Cardiac muscle cell (in vitro differentiated cells and primary cell): ENCODE data around the gene AUTS2. TPM values are rescaled to one million over a fixed set of nuclear protein-coding genes. Genes with fewer than 3 reads are reported as not detected.
A peak's percentile ranks its signal among the peaks of the same experiment; 100 is the strongest.

ENCODE experiments used
- DNase-seq, 2 donors: peaks; one replicate each; pipeline versions ENCODE4 v3.0.0 to v3.0.0-alpha.2; 2010 to 2017; ENCODE audit warnings: low read depth in 1 of 2, low spot score in 1 of 2
- H3K27ac ChIP-seq: fragments of 200-600 bp; sonication (generic); 2 replicates; pipeline ENCODE4 v1.5.1; 2016
- H3K27me3 ChIP-seq: fragments of 200-600 bp; sonication (generic); 2 replicates; pipeline ENCODE4 v1.6.0; 2016; ENCODE audit warnings: control low read depth
- H3K36me3 ChIP-seq: fragments of 200-600 bp; sonication (generic); 2 replicates; pipeline ENCODE4 v1.5.1; 2016; ENCODE audit warnings: control low read depth
- H3K4me1 ChIP-seq: fragments of 200-600 bp; sonication (generic); 2 replicates; pipeline ENCODE4 v1.8.1; 2017; ENCODE audit warnings: low read depth, mild to moderate bottlenecking, mixed run types
- H3K4me3 ChIP-seq: fragments of 200-600 bp; sonication (generic); 2 replicates; pipeline ENCODE4 v1.5.1; 2016; ENCODE audit warnings: mild to moderate bottlenecking
- H3K9me3 ChIP-seq: fragments of 200-600 bp; sonication (generic); 2 replicates; pipeline ENCODE4 v1.5.1; 2017; ENCODE audit warnings: low read depth, mild to moderate bottlenecking, control low read depth
- CTCF ChIP-seq: IDR thresholded peaks from 2 replicates; pipeline ENCODE4 v1.5.1; 2012; ENCODE audit warnings: low read depth, mild to moderate bottlenecking, low read length
- polyA plus RNA-seq: library from polyadenylated mRNA; unstranded; fragments of >200 nt; fragmentation: Nextera tagmentation; extraction: Ambion mirVana; gene quantifications from 2 replicates; pipeline ENCODE4 v1.2.1, GENCODE V29; 2016
- total RNA-seq: library from RNA; depleted of rRNA; stranded (reverse); fragments of >200 nt; gene quantifications from 2 replicates; pipeline ENCODE4 v1.2.3, GENCODE V29; 2016

Gene AUTS2
- total and polyA plus RNA-seq, 2 experiments from 2014 or later, result 41.0 to 45.5 TPM

GRCh38 chr7:69643265-69643664 lies 45.0 kb downstream of the AUTS2 start:
- Histone ChIP-seq H3K27ac (no peak overlapping the region), H3K4me1 (peaks cover 12% of the 10 kb centered on the region), H3K27me3 (no peaks in the 10 kb centered on the region), H3K4me3 (no peak overlapping the region), H3K36me3 (no peaks in the 10 kb centered on the region), H3K9me3 (no peaks in the 10 kb centered on the region)
- DNase-seq, result no peak
- no peak for TF ChIP-seq CTCF

GRCh38 chr7:69643708-69644445 lies 45.6 kb downstream of the AUTS2 start:
- DNase-seq, result peak; percentile 49 to 68
- H3K4me3 ChIP-seq, result no peak overlapping the region
- H3K9me3 ChIP-seq, result no peaks in the 10 kb centered on the region
- H3K36me3 ChIP-seq, result no peaks in the 10 kb centered on the region
- H3K4me1 ChIP-seq, result peaks cover 8% of the 10 kb centered on the region
- H3K27me3 ChIP-seq, result no peaks in the 10 kb centered on the region
- TF ChIP-seq CTCF, result no peak
- H3K27ac ChIP-seq, result no peak overlapping the region

GRCh38 chr7:69645683-69646082 lies 47.4 kb downstream of the AUTS2 start:
- no peak overlapping the region for H3K4me3 ChIP-seq
- TF ChIP-seq CTCF, result no peak
- H3K27ac ChIP-seq, result no peak overlapping the region
- no peaks in the 10 kb centered on the region for H3K36me3 ChIP-seq
- peaks cover 9% of the 10 kb centered on the region for H3K4me1 ChIP-seq
- no peak for DNase-seq
- no peaks in the 10 kb centered on the region for H3K27me3 ChIP-seq
- no peaks in the 10 kb centered on the region for H3K9me3 ChIP-seq

- no peaks in the 10 kb centered on the region for H3K36me3 ChIP-seq
- DNase-seq, result no peak
- H3K27ac ChIP-seq, result no peak overlapping the region
- no peak for TF ChIP-seq CTCF
- H3K9me3 ChIP-seq, result no peaks in the 10 kb centered on the region
- H3K27me3 ChIP-seq, result no peaks in the 10 kb centered on the region
- H3K4me1 ChIP-seq, result peaks cover 23% of the 10 kb centered on the region
- H3K4me3 ChIP-seq, result no peak overlapping the region
Measured at GRCh38 chr7:69651101-69651590, 52.9 kb downstream of the AUTS2 start.

GRCh38 chr7:69652947-69653701 lies 54.8 kb downstream of the AUTS2 start:
- no peak for DNase-seq
- Histone ChIP-seq H3K36me3 (no peaks in the 10 kb centered on the region), H3K27me3 (no peaks in the 10 kb centered on the region), H3K4me3 (no peak overlapping the region), H3K9me3 (no peaks in the 10 kb centered on the region), H3K27ac (no peak overlapping the region), H3K4me1 (peaks cover 29% of the 10 kb centered on the region)
- no peak for TF ChIP-seq CTCF
